ENCODE results near the gene ADD3. TPM values are rescaled to one million over a fixed set of nuclear protein-coding genes. Genes with fewer than 3 reads are reported as not detected.

ADD3 gene
- total and polyA plus RNA-seq, 8 donors = 31.9 to 83.3 (median 47.2) TPM

- DNase-seq (no peak), ATAC-seq (peak in 2 of 4 donors; percentile 19 to 74), FAIRE-seq (no peak)
- Histone ChIP-seq H3K4me1 (no peaks in the 10 kb centered on the region), H3K36me3 (no peaks in the 10 kb centered on the region), H3K27ac (no peak overlapping the region), H3K9me3 (no peaks in the 10 kb centered on the region), H3K27me3 (no peaks in the 10 kb centered on the region), H3K4me3 (no peak overlapping the region)
- TF ChIP-seq CTCF (IDR thresholded peaks at IDR 0.05) = no peak
- intact Hi-C loops (cut with DNase I) = no loop called here
- 29 to 32% methylated on average over 2 of the region's 2 CpGs for WGBS, 2 donors
Observed at GRCh38 chr10:110175406-110175805, 167.6 kb downstream of the ADD3 start.

GRCh38 chr10:110176141-110177030 is 168.6 kb downstream of the ADD3 start:
- Histone ChIP-seq H3K36me3 (no peaks in the 10 kb centered on the region), H3K4me1 (no peaks in the 10 kb centered on the region), H3K4me3 (no peak overlapping the region), H3K27me3 (no peaks in the 10 kb centered on the region), H3K9me3 (no peaks in the 10 kb centered on the region), H3K27ac (no peak overlapping the region)
- FAIRE-seq = no peak
- no peak for DNase-seq
- no peak for TF ChIP-seq CTCF (IDR thresholded peaks at IDR 0.05)
- intact Hi-C loops (cut with DNase I) = no loop called here
- no peak for ATAC-seq
- WGBS, 2 donors = 73 to 75% methylated on average over 19 of the region's 19 CpGs

GRCh38 chr10:110179220-110179619 is 171.4 kb downstream of the ADD3 start:
- Histone ChIP-seq H3K27me3 (no peaks in the 10 kb centered on the region), H3K36me3 (no peaks in the 10 kb centered on the region), H3K27ac (no peak overlapping the region), H3K4me1 (no peaks in the 10 kb centered on the region), H3K4me3 (no peak overlapping the region), H3K9me3 (no peaks in the 10 kb centered on the region)
- FAIRE-seq = no peak
- 88% methylated on average over 7 of the region's 7 CpGs for WGBS, 2 donors
- TF ChIP-seq CTCF (IDR thresholded peaks at IDR 0.05) = no peak
- no peak for DNase-seq
- intact Hi-C loops (cut with DNase I) = no loop called here
- ATAC-seq = no peak

- Histone ChIP-seq H3K4me3 (no peak overlapping the region), H3K27ac (no peak overlapping the region), H3K27me3 (no peaks in the 10 kb centered on the region), H3K9me3 (no peaks in the 10 kb centered on the region), H3K36me3 (no peaks in the 10 kb centered on the region), H3K4me1 (no peaks in the 10 kb centered on the region)
- TF ChIP-seq CTCF (IDR thresholded peaks at IDR 0.05) = no peak
- FAIRE-seq (no peak), DNase-seq (no peak), ATAC-seq (no peak)
- WGBS, 2 donors = 85 to 89% methylated on average over 10 of the region's 10 CpGs
- intact Hi-C loops (cut with DNase I) = no loop called here
Observed at GRCh38 chr10:110181451-110181850, 173.7 kb downstream of the ADD3 start.

GRCh38 chr10:110181911-110182310 is 174.1 kb downstream of the ADD3 start:
- no peaks in the 10 kb centered on the region for H3K9me3 ChIP-seq
- H3K36me3 ChIP-seq = no peaks in the 10 kb centered on the region
- FAIRE-seq (no peak), ATAC-seq (no peak), DNase-seq (no peak)
- H3K27ac ChIP-seq = no peak overlapping the region
- H3K4me1 ChIP-seq = no peaks in the 10 kb centered on the region
- no peak overlapping the region for H3K4me3 ChIP-seq
- 62 to 63% methylated on average over 5 of the region's 5 CpGs for WGBS, 2 donors
- H3K27me3 ChIP-seq = no peaks in the 10 kb centered on the region
- TF ChIP-seq CTCF (IDR thresholded peaks at IDR 0.05) = no peak
- intact Hi-C loops (cut with DNase I) = no loop called here

Measured in pancreas (tissue), 10 donors.